ENCODE data around the gene MAPK8.

The MAPK8 gene

DNA sequence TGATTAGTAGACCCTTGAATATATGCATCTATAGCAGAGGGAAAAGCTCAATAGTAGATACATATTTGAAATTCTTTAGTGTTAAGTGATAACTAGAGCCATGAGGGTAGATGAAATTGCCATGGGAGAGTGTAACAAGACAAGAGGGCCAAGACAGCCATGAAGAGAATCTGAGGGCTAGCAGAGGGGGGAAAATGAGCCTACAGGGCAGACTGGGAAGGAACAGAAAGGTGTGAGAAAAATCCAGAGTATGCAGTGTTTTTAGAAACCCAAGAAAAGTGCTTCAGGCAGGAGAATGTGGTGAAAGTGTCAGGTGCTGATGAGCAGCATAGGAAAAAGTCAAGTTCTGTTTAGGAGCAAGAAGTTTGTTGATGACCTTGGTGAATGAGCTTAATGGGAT, 63.0 kb downstream of the MAPK8 start:
- peaks cover 11% of the 10 kb centered on the region for H3K9me3 Mint-ChIP-seq
- no peaks in the 10 kb centered on the region for H3K27me3 Mint-ChIP-seq
- H3K36me3 Mint-ChIP-seq (ENCODE audit: low read depth) = peaks cover 8% of the 10 kb centered on the region
- H3K27ac Mint-ChIP-seq = no peak overlapping the region
- H3K4me1 Mint-ChIP-seq (ENCODE audit: low read depth) = peaks cover 11% of the 10 kb centered on the region
- H3K4me3 Mint-ChIP-seq = no peak overlapping the region

DNA sequence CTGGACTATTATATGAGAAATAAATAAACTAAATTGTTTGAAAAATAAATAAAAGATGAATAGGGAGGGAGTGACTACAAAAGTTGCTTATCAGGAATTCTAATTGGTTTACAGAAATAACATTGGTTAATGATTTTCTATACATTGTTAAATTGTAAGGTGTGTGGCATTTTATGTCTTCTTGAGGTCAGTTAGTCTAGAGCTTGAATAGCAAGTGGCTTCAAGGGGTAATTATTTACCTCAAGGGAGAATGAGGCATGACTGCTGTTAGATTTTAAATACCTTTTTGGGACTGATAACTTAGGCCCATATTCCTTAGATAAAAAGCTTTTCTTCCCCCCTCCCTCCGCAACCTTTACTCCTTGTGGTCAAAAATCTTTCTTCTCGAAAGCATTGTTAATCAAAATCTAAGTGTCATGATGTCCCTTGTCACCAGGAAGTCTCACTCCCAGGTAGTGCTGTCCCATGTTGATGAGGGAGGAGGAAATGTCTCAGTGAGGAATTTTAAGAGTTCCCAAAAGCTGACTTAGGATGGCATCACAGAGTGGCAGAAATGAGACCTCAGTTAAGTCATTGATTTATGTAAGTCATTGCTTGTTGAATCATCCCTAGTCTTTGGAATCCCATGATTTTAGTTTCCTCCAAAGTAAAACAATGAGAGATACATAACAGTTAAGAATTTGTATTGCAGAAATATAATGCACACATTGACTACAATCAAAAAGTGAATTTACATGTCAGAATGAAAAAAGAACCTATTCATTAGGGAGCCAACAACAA, 71.5 kb downstream of the MAPK8 start:
- peaks cover 9% of the 10 kb centered on the region for H3K36me3 Mint-ChIP-seq (ENCODE audit: low read depth)
- H3K27ac Mint-ChIP-seq = no peak overlapping the region
- no peaks in the 10 kb centered on the region for H3K4me1 Mint-ChIP-seq (ENCODE audit: low read depth)
- peaks cover 11% of the 10 kb centered on the region for H3K9me3 Mint-ChIP-seq
- no peaks in the 10 kb centered on the region for H3K27me3 Mint-ChIP-seq
- H3K4me3 Mint-ChIP-seq = no peak overlapping the region

DNA sequence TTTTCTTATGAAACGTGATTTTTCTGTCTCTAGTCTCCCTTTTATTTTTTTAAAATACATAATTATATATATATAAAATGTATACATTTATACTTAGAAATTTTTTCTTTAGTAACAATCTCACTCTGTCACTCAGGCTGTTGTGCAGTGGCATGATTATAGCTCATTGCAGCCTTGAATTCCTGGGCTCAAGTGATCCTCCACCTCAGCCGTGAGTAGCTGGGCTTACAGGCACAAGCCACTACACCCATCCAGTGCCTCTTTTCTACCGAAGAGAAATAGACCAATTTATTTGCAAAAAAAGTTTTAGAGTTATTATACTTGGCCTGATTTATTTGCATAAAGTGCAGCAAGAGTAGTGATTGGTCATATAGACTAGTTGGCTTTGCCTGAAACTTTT, 72.2 kb downstream of the MAPK8 start:
- no peaks in the 10 kb centered on the region for H3K27me3 Mint-ChIP-seq
- peaks cover 6% of the 10 kb centered on the region for H3K9me3 Mint-ChIP-seq
- no peak overlapping the region for H3K27ac Mint-ChIP-seq
- H3K36me3 Mint-ChIP-seq (ENCODE audit: low read depth) = peaks cover 9% of the 10 kb centered on the region
- no peak overlapping the region for H3K4me3 Mint-ChIP-seq
- H3K4me1 Mint-ChIP-seq (ENCODE audit: low read depth) = no peaks in the 10 kb centered on the region

DNA sequence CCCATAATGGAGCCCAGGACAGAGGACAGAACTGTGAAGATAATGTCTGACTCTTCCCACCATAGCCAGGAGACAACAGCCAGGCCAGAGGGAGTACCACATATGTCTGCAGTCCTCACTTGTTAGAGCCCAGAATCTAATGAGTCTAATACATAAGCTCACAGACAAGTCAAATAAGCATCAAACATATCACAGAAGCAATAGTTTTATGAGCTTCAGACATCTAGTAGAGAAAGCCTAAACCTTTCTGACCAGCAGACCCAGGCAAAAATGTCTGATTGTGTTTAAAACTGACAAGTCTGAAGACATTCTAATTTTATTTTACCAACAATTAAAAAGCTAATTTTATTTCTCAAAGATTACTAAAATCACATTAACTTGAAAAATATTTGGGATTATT, 75.5 kb downstream of the MAPK8 start:
- no peaks in the 10 kb centered on the region for H3K27me3 Mint-ChIP-seq

DNA sequence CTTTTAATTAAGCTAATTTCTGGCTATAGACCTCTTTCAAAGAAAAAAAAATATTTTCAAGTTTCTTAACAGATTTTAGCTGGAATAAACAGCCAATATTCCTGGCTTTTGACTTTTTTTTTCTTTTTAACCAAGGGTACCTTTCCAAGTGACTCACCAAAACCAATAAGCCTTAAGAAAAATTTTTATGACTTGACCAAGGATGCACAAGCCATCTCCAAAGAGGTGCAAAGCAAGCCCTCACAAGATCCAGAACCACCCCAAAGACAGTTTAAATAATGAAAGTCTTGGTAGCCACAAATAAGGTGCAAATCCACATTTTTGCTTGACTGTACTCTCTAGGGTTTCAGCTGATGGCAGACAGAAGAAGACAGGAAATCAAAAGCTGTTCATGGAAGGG, 76.5 kb downstream of the MAPK8 start:
- H3K27me3 Mint-ChIP-seq = no peaks in the 10 kb centered on the region
- no peak overlapping the region for H3K4me3 Mint-ChIP-seq
- H3K27ac Mint-ChIP-seq = no peak overlapping the region
- H3K9me3 Mint-ChIP-seq = no peaks in the 10 kb centered on the region
- peaks cover 4% of the 10 kb centered on the region for H3K4me1 Mint-ChIP-seq (ENCODE audit: low read depth)
- H3K36me3 Mint-ChIP-seq (ENCODE audit: low read depth) = peaks cover 14% of the 10 kb centered on the region

More for the DNA sequence above, 75.5 kb downstream of the MAPK8 start:
- Mint-ChIP-seq H3K4me3 (no peak overlapping the region), H3K27ac (no peak overlapping the region), H3K4me1 (ENCODE audit: low read depth) (peaks cover 4% of the 10 kb centered on the region), H3K9me3 (no peaks in the 10 kb centered on the region), H3K36me3 (ENCODE audit: low read depth) (peaks cover 14% of the 10 kb centered on the region)

DNA sequence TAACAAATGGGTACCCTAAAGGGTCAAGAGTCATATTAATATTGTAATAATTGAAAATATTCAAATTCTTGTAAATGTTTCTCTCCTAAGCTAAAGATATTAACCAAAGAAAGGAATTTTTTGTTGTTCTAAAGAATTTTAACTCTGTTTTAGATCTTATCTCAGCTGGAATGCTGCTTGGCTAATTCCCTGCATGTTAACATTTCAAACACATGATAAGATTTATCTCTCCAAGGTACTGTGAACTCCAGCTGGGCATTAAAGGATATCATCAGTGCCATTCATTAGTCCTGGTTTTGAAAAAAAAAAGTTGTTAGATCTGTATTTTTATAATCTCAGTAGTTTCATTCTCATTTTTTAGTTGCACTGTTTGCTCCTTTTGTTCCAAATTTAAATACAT, 76.9 kb downstream of the MAPK8 start:
- Mint-ChIP-seq H3K9me3 (no peaks in the 10 kb centered on the region), H3K36me3 (ENCODE audit: low read depth) (peaks cover 14% of the 10 kb centered on the region), H3K27ac (no peak overlapping the region), H3K4me3 (no peak overlapping the region), H3K27me3 (no peaks in the 10 kb centered on the region), H3K4me1 (ENCODE audit: low read depth) (peaks cover 5% of the 10 kb centered on the region)

DNA sequence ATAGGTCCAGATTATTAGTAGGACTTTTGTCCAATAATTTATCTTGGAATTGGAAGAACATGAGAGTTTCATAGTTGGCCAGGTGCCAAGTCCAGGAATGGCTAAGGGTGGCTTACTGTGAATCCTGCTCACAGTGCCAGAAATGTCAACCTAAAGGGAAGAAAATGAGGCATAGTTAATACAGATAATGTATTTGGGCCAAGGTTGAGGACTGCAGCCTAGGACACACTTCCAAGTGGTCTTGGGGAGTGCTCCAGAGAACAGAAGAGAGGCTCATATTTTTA, 78.2 kb downstream of the MAPK8 start:
- Mint-ChIP-seq H3K9me3 (no peaks in the 10 kb centered on the region), H3K4me3 (no peak overlapping the region), H3K27me3 (no peaks in the 10 kb centered on the region), H3K36me3 (ENCODE audit: low read depth) (peaks cover 6% of the 10 kb centered on the region), H3K27ac (no peak overlapping the region), H3K4me1 (ENCODE audit: low read depth) (peaks cover 17% of the 10 kb centered on the region)

DNA sequence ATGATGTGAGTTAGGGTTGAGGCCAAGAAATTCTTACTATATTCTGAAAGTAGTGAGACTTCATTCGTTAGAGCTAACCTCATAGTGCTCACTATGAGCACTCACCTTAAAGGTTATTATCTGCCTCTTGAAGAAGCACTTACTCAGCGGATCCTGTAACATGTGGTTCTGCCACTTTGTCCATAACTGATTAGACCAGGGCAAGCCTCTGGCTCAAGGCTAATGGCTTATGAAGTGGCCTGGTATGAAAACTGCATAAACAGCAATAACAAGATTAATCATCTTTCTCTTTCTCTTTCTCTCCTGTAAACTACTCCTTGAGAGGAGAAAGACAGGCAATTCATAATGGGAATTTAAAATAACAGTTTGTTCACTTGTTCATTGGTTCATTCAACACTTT, 82.8 kb downstream of the MAPK8 start:
- Mint-ChIP-seq H3K9me3 (peaks cover 4% of the 10 kb centered on the region), H3K36me3 (ENCODE audit: low read depth) (peaks cover 5% of the 10 kb centered on the region), H3K27me3 (no peaks in the 10 kb centered on the region), H3K4me3 (no peak overlapping the region), H3K4me1 (ENCODE audit: low read depth) (peaks cover 56% of the 10 kb centered on the region), H3K27ac (peak overlapping the region; percentile 32)

DNA sequence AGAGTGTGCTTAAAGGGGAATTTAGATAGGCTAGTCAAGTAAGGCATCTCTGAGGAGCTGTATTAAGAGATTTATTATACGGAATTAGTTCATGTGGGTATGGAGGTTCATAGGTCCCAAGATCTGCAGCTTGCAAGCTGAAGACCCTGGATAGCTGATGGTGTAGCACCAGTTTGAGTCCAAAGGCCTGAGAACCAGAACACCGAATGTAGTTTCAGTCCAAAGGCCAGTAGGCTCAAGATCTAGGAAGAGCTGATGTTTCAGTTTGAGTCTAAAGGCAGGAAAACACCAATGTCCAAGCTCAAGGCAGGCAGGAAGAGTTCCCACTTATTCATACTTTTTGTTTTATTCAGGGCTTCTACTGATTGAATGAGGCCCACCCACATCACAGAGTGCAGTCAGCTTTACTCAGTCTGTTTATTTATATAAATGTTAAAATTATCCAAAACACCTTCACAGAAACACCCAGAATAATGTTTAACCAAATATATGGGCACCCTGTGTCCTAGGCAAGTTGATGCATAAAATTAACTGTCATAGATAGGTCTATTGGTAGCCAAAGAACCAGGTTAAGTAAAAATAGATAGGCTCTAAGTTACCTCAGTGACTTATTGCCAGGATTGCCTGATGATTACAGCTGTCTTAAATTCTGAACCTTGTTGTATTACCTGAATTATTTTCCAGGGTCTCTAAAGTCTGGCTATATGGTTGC, 83.5 kb downstream of the MAPK8 start:
- Mint-ChIP-seq H3K4me1 (ENCODE audit: low read depth) (peaks cover 52% of the 10 kb centered on the region), H3K27me3 (no peaks in the 10 kb centered on the region), H3K4me3 (no peak overlapping the region), H3K27ac (peak overlapping the region; percentile 32), H3K9me3 (peaks cover 4% of the 10 kb centered on the region), H3K36me3 (ENCODE audit: low read depth) (no peaks in the 10 kb centered on the region)

DNA sequence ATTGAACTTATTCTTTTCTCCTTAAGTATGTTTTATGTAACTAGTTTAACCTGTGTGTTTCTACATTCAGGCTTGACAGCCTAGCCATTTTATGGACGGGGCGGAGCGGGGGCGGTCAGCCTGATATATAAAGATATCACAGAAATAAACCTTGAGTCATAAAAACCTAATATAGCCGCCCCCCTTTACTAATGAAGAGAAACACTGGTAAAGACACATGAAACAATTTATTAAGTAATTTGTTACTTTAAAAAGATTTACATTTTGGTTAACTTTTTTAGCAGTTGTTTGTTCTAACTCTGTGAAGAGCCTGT, 84.0 kb downstream of the MAPK8 start:
- no peak overlapping the region for H3K4me3 Mint-ChIP-seq
- no peak overlapping the region for H3K27ac Mint-ChIP-seq
- no peaks in the 10 kb centered on the region for H3K27me3 Mint-ChIP-seq
- peaks cover 52% of the 10 kb centered on the region for H3K4me1 Mint-ChIP-seq (ENCODE audit: low read depth)
- H3K36me3 Mint-ChIP-seq (ENCODE audit: low read depth) = no peaks in the 10 kb centered on the region
- H3K9me3 Mint-ChIP-seq = peaks cover 4% of the 10 kb centered on the region

DNA sequence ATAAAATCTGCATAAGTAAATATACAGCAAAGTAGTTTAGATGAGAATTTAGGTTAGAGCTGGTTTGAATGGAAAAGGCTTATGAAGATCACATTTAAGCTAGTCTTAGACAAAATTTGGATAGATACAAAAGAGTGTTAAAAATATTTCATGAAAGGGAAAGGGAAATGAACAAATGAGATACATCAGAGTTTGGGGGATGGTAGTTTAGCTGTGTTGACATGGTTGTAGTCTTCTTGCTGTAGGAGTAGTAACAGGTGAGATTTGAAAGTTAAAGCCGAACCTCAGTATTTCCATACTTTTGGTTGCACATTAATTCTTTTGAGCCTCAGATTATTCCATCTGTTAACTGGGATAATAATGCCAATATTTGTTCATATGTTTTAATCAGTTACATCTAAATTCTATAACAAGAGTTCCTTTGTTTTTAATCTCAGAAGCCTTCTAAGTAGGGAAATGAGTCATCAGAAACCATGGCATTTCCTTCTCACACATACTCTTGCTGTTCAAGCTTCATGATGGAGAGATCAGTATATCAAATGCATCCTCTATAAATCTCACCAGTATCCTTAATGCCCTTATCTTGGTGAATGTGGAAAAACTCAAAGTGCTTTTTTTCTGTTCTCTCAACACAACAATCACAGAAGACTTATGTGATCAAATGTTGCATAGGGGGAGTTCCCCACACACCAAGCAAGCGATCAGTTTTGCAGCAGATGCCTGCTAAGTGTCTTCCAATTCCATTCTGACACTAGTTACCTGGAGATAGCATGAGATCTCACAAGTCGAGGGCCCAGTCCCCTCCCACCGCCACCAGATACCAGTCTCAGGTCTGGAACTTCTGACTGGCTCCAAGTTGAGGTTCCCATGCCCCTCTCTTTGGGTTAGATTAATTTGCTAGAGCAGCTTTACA, 84.7 kb downstream of the MAPK8 start:
- Mint-ChIP-seq H3K9me3 (peaks cover 4% of the 10 kb centered on the region), H3K4me3 (no peak overlapping the region), H3K4me1 (ENCODE audit: low read depth) (peaks cover 52% of the 10 kb centered on the region), H3K27me3 (no peaks in the 10 kb centered on the region), H3K36me3 (ENCODE audit: low read depth) (no peaks in the 10 kb centered on the region), H3K27ac (peak overlapping the region; percentile 42)

DNA sequence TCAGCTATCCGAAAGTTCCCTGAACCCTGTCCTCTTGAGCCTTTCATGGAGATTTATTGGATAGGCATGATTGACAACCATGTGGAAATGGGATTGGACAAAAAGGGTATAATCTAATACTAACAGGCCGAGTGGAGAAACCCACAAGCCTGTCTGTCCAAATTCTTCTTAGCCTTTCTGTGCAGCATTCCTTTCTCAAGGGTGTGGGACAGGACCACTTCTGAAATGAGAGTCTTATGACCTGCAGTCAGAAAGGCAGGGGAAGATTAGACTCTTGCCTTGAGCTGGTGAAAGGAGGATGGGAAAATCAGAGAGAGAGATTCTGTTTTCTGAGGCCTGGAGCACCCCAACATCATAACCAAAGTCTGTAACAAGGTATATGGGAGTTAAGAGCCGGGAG, 85.5 kb downstream of the MAPK8 start:
- no peak overlapping the region for H3K27ac Mint-ChIP-seq
- no peaks in the 10 kb centered on the region for H3K27me3 Mint-ChIP-seq
- peaks cover 52% of the 10 kb centered on the region for H3K4me1 Mint-ChIP-seq (ENCODE audit: low read depth)
- H3K9me3 Mint-ChIP-seq = peaks cover 4% of the 10 kb centered on the region
- H3K4me3 Mint-ChIP-seq = no peak overlapping the region
- H3K36me3 Mint-ChIP-seq (ENCODE audit: low read depth) = no peaks in the 10 kb centered on the region

DNA sequence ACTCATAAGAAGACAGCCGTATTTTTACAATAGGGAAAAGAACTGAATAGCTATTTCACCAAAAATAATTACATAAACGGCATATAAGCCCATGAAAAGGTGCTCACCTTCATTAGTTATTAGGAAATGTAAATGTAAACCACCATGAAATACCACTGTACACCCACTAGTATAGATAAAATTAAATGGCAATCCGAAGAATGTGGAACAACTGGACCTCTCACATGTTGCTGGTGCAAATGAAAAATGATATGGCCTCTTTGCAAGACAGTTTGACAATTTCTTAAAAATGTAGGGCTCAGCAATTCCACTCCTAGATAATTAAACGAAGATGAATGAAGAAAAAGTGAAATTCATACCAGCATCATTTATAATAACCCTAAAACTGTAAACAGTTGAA, 91.8 kb downstream of the MAPK8 start:
- Mint-ChIP-seq H3K27me3 (no peaks in the 10 kb centered on the region), H3K4me3 (no peak overlapping the region), H3K4me1 (ENCODE audit: low read depth) (peaks cover 18% of the 10 kb centered on the region), H3K27ac (no peak overlapping the region), H3K36me3 (ENCODE audit: low read depth) (peaks cover 3% of the 10 kb centered on the region), H3K9me3 (no peaks in the 10 kb centered on the region)

DNA sequence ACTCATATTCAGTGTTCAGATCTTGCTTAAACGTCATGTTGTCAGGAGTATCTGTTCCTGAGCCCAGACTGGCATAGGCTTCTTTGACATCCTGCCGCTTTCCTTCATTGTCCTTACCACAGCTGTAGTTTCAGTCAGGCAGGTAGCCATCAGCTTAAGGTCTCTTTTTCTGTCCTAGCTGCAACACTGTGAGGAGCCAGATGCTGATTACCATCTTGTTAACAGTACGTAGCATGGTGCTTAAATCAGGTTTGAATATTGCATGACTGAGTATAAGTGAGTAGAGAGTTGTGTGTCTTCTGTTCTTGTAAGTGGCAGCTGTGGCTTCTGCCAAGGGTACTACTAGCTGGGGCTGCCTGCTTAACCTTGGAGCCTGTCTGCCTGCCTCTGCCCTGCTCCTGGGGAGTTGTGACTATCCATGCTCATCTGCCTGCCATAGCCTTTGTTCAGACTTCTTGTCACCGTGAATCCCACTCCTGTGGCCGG, 92.6 kb downstream of the MAPK8 start:
- H3K9me3 Mint-ChIP-seq = no peaks in the 10 kb centered on the region
- peaks cover 11% of the 10 kb centered on the region for H3K4me1 Mint-ChIP-seq (ENCODE audit: low read depth)
- peaks cover 3% of the 10 kb centered on the region for H3K36me3 Mint-ChIP-seq (ENCODE audit: low read depth)
- H3K27ac Mint-ChIP-seq = no peak overlapping the region
- H3K27me3 Mint-ChIP-seq = no peaks in the 10 kb centered on the region
- no peak overlapping the region for H3K4me3 Mint-ChIP-seq

DNA sequence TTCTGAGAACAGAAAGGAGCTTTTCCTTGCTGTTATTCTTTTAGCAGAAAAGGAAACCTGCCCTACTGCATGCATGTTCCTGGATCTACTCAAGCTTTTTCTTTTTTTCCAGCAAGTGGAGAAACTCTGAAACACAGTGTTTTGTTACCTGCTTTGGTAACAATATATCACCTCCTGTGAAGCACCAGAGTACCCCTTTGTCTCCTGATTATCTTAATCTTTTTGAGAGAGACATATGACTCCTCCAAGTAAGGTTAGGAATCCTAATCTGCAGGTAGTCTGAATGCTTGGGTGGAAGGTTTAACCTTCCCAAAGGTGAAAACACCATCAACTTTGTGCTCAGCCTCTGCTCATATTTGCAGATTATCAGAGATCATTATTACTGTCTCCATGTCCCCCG, 93.1 kb downstream of the MAPK8 start:
- Mint-ChIP-seq H3K4me3 (no peak overlapping the region), H3K36me3 (ENCODE audit: low read depth) (peaks cover 4% of the 10 kb centered on the region), H3K27ac (no peak overlapping the region), H3K9me3 (no peaks in the 10 kb centered on the region), H3K4me1 (ENCODE audit: low read depth) (peaks cover 11% of the 10 kb centered on the region), H3K27me3 (no peaks in the 10 kb centered on the region)

Measured in stimulated activated naive CD8-positive, alpha-beta T cell treated with anti-CD3 and anti-CD28 coated beads, Interleukin-15, Interleukin-2, amounts not matched to agents 100 ng/mL and 50 ng/mL, for 24 hours (primary cell).